DMS79 treated with DMSO at 0.1 percent for 48 hours (cell line): ENCODE measurements around the gene CARD11.
A peak's percentile ranks its signal among the peaks of the same experiment; 100 is the strongest.

Experiments used
- DNase-seq: peaks from one replicate; lab custom pipeline; 2025; lab: John Stamatoyannopoulos, UW

Gene CARD11

DNA sequence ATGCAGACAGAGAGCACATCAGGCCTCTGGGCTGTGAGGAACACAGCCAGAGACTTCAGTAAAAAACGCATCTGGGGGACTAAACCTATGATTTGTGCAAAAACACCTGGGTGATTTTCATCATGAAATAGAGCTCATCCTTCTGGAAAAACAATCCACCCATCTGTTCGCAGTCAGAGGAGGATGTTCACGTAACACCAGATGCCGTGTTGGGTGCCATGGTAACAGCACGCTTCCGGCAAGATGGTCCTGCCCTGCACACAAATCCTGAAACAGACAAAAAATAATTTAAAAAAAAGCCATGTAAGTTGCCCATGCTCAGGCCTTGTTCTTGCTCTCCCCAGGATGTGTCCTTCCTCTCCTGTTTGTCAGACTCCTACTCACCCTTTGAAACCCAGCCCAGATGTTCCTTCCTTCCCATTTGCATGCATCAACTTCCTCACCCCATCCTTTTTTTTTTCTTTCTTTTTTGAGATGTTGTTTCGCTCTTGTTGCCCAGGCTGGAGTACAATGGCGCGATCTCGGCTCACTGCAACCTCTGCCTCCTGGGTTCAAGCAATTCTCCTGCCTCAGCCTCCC, 171.3 kb downstream of the CARD11 start:
- no peak for DNase-seq

DNA sequence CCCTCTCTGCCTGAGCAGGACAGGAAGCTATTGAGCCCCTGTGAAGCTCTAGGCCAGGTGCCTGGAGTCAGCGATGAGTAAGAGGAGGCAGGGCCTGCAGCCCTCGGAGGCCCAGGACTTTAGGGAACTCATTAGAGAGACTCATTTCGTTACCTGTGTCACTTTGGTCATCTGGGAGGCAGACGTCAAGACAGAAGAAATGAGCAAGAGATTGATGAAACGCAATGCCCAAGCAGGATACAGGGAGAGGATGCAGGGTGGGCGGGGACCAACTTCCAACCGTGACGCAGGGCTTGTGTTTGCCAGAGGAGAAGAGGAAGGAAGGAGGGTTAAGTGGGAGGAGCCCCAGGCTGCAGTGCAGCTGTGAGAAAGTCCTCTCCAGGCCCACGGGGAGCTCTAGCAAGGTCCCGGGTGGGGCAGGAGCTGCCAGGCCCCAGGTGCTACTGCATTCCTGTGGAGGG, 173.2 kb downstream of the CARD11 start:
- DNase-seq: no peak

DNA sequence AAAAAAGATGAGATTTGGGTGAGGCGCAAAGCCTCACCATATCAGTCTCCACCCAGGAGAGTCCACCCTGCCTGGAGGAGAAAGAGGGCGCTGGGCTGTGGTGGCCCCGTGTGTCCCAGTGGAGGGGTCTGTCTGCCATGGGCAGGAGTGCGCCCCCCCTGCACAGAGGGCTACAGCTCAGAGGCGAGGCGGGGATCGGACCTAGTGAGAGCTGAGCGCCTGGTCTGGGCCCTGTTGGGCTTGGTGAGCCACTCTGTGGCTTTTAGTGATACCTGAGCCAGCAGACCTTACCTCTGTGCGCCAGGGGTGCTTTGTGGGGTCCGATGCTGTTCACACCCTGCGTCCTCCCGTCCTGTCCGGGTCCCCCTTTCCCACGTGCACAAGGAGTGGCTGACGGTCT, 173.7 kb downstream of the CARD11 start:
- DNase-seq: no peak

DNA sequence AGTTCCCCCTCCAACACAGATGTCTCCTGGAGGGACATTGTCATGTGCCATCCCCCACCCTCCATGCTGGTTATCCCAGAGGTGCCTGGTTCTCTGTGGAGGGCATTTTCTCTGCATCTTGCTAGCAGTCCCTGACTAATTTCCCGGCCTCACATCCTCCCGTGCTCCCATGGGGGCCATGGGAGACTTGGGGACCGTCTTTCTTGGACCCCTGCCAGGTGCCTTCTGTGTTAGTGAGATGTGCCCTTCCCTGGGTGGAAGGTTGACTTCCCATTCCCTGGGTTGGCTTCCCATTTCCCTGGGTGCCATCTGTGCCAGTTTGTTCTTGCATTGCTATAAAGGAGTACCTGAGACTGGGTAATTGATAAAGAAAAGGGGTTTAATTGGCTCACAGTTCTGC, 177.1 kb downstream of the CARD11 start:
- no peak for DNase-seq

DNA sequence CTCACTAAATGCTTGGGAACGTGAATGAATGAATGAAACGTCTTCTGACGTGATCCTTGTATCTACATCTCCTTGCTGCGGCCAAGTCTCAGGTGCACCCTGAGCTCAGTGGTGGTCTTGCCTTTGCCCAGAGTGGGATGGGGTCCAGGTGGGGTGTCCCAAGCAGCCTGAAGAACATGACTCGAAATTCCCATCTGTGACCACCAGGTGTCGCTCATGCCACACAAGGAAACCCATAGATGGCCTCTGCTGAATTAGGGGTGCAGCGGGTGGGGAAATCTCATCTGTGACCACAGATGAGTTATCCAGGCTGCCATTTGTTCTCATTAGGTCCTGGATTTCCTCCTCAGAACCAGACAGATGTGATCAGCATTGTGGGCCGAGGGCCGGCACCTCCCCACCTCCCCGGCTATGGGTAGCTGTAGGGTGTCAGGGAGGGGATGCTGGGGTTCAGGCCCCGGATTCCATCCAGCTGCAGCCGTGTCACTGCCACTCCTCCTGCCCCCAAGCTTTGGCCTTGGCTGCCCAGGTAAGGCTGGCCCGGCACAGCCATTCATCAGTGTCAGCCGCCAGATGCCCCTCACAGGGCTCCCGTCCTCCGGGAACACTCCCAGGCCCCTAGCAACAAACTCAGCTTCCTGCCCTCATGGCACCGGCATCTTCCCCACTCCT, 178.5 kb downstream of the CARD11 start:
- peak; percentile 10 for DNase-seq

DNA sequence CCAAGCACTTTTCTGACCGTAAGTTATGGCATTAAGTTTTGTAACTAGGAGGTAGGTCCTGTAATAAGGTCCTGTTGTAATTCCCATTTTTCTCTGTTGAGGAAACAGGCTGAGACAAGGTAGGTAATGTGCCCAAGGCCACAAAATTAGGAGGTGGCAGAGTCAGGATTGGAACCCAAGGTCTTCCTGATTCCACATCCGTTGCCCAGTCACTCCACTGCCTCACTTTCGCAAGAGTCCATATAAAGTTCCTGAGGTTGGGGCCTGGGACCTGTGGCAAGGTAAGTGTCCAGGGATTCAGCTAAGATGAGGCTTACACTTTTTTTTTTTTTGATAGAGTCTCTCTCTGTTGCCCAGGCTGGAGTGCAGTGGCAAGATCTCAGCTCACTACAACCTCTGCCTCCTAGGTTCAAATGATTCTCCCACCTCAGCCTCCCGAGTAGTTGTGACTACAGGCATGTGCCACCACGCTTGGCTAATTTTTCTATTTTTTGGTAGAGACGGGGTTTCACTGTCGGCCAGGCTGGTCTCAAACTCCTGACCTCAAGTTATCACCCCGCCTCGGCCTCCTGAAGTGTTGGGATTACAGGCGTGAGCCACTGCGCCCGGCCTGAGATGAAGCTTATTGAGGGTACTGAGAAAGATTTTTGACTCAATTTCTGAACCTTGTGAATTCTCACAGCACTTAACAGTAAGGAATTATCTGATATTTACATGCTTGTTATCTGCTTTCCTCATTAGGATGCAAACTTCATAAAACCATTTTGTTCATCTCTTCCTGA, 179.3 kb downstream of the CARD11 start:
- DNase-seq: no peak

DNA sequence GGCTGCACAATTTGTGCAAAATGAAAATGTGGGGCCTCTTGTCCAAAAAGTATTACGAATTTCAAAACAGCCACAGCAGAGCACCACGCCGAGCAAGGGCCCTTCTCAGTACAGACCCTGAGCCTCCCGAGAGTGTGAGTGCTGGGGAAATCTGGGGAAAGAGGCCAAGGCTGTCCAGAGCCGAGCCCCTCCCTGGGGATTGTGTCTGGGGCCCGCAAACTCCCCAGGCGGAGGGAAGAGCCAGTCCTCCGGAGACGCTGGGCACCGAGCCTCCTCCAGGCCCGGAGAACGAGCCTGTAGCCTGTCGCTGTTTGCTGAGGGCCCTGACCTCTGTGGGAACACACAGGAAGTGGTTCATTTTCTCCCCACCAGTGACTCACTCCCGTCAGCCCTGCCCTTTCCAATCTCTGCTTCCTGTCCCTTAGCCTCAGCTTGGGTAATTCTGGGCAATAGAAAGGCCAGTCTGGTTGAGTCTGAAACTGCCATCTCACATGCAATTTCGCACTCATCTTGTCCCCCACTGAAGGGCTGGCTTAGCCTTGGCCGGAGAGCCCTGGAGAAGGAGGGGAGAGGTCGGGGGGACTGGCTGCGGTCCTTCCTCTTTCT, 180.1 kb downstream of the CARD11 start:
- no peak for DNase-seq

DNA sequence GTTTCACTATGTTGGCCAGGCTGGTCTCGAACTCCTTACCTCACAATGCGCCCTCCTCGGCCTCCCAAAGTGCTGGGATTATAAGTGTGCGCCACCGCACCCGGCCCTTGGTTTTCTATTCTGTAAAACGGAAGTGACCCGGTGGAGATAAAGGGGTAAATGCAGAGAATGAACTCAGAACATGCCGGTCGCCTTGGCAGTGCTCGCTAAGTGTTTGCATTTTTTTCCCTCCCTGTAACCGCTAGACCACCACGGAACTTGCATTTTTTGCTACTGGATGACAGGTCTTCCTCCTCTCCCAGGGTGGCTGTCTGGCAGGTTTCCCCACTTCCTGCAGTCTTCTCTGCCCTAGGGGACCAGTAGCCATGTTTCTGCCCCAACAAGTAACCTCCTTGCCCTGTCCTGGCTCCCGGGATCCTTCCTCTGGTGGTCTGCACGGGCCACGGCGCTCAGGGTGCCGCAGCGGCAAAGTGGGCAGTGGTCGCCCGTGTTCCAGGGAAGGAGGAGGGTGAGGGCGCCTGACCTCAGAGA, 180.8 kb downstream of the CARD11 start:
- DNase-seq: no peak

DNA sequence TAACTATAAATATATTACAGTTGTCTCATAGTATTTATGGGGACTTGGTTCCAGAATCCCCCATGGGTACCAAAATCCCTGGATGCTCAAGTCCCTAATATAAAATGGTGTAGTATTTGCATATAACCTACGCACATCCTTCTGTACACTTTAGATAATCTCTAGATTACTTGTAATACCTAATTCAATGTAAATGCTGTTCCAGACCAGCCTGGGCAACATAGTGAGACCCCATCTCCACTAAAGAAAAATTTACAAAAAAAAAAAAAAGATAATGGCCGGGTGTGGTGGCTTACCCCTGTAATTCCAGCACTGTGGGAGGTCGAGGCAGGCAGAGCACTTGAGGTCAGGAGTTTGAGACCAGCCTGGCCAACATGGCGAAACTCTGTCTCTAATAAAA, 182.2 kb downstream of the CARD11 start:
- DNase-seq: no peak

DNA sequence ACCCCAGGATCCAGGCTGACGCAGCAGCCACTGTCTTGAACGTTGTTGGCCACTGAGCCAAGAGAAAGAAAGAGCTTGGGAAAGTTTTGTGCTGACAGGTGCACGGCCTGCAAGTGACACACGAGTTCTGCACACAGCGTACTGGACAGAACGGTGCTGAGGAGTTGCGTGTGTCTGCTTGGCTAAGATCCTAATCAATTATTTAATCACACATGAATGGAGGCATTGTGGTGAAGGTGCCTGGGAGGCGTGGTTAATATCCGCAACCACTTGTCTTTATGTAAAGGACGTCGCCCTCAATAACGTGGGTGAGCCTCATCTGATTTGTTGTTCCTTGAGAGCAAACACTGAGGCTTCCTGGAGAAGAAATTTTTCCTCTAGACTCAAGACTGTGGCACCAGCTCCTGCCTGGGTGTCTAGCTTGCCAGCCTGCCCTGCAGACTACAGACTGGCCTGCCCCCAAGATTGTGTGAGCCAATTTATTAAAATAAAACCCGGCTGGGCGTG, 183.0 kb downstream of the CARD11 start:
- DNase-seq: peak; percentile 36

DNA sequence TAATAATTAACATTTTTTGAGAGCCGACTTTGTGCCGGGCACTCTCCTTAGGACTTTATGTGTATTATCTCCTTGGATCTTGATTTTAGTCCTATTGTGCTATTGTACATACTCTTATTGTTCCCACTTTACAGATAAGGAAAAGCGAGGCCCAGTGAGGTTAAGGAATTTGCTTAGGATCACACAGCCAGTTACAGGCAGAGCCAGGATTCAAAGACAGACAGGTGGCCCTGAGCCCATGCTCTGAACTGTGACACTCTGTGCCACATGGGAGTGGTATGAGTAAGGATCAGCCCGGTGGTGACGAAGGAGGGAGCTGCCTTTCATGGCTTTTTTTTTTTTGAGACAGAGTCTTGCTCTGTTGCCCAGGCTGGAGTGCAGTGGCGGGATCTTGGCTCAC, 183.7 kb downstream of the CARD11 start:
- DNase-seq: no peak

DNA sequence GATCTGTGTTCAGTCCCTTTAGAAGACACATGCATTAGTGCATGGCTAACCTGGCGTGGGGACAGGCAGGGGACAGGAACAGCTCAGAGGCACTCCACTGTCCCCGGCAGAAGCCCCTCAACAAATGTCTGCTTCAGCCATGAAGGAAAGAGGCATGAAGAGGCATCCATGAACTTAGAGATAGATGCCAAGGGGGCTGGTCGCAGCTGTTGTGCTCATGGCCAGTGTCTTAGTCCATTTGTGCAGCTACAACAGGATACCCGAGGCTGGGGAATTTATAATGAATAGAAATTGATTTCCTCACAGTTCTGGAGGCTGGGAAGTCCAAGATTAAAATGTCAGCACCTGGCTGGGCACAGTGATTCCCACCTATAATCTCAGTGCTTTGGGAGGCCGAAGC, 185.0 kb downstream of the CARD11 start:
- DNase-seq: no peak

DNA sequence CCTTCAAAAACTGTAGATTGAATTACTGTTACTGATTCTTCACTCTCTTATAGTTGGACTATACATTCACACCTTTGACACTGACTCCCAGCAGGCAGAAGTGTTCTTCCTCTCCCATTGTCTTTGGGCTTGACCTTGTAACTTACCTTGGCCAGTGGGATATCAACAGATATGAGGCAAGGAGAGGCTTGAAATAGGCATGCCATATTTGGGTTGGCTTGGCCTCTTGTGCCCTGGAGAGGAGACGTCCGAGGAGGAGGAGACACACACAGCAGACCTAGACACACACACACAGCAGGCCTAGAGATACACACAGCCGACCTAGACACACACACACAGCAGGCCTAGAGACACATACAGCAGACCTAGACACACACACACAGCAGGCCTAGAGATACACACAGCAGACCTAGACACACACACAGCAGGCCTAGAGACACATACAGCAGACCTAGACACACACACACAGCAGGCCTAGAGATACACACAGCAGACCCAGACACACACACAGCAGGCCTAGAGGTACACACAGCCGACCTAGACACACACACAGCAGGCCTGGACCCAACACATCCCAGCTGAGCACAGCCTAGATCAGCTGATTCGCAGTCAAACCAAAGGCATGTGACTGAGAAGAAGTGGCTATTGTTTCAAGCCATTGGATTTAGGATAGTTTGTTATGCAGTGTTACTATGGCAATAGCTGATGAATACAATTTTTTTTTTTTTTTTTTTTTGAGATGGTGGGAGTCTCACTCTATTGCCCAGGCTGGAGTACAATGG, 187.1 kb downstream of the CARD11 start:
- no peak for DNase-seq
